Fibroblast of skin of back (primary cell): ENCODE results near the gene TBCD.

Source experiments
- DNase-seq: peaks from one replicate; pipeline ENCODE4 v3.0.0-alpha.2; 2013

TBCD gene

GRCh38 chr17:82927661-82928601 lies 176.1 kb downstream of the TBCD start:
- no peak for DNase-seq

GRCh38 chr17:82929011-82929622 lies 177.3 kb downstream of the TBCD start:
- DNase-seq = no peak

- no peak for DNase-seq
Observed at GRCh38 chr17:82929676-82930042, 177.8 kb downstream of the TBCD start.

GRCh38 chr17:82930043-82930923 lies 178.4 kb downstream of the TBCD start:
- DNase-seq = no peak

GRCh38 chr17:82930924-82931698 lies 179.2 kb downstream of the TBCD start:
- no peak for DNase-seq

GRCh38 chr17:82931699-82932517 lies 180.0 kb downstream of the TBCD start:
- peak; percentile 79 for DNase-seq

GRCh38 chr17:82932518-82933310 lies 180.8 kb downstream of the TBCD start:
- peak; percentile 73 for DNase-seq

GRCh38 chr17:82933911-82934310 lies 182.0 kb downstream of the TBCD start:
- DNase-seq = no peak

GRCh38 chr17:82935966-82936767 lies 184.3 kb downstream of the TBCD start:
- DNase-seq = no peak

- no peak for DNase-seq
Observed at GRCh38 chr17:82936768-82937171, 184.9 kb downstream of the TBCD start.

GRCh38 chr17:82937411-82938371 lies 185.8 kb downstream of the TBCD start:
- no peak for DNase-seq

GRCh38 chr17:82938486-82938872 lies 186.6 kb downstream of the TBCD start:
- no peak for DNase-seq

GRCh38 chr17:82938873-82939620 lies 187.2 kb downstream of the TBCD start:
- DNase-seq = no peak

- DNase-seq = no peak
Observed at GRCh38 chr17:82939621-82940135, 187.8 kb downstream of the TBCD start.

- no peak for DNase-seq
Observed at GRCh38 chr17:82940226-82941020, 188.6 kb downstream of the TBCD start.
